NCI-H748 (cell line): Measurements from ENCODE around the gene NPAS2.

Experiments used
- DNase-seq: peaks from one replicate; lab custom pipeline; 2025; ENCODE audit not compliant: unreplicated experiment; lab: John Stamatoyannopoulos, UW

The NPAS2 gene

GRCh38 chr2:100938031-100939026 is 118.4 kb downstream of the NPAS2 start:
- DNase-seq = no peak

- no peak for DNase-seq
These were observed 119.5 kb downstream of the NPAS2 start for GRCh38 chr2:100939445-100939844.

GRCh38 chr2:100940240-100940639 is 120.3 kb downstream of the NPAS2 start:
- no peak for DNase-seq

- no peak for DNase-seq
These were observed 121.1 kb downstream of the NPAS2 start for GRCh38 chr2:100940766-100941645.

- no peak for DNase-seq
These were observed 121.8 kb downstream of the NPAS2 start for GRCh38 chr2:100941646-100942240.

GRCh38 chr2:100944617-100945432 is 124.9 kb downstream of the NPAS2 start:
- DNase-seq = no peak

GRCh38 chr2:100945433-100945740 is 125.4 kb downstream of the NPAS2 start:
- no peak for DNase-seq

- DNase-seq = no peak
These were observed 126.1 kb downstream of the NPAS2 start for GRCh38 chr2:100945930-100946607.

GRCh38 chr2:100948942-100949811 is 129.2 kb downstream of the NPAS2 start:
- DNase-seq = no peak

- no peak for DNase-seq
These were observed 132.6 kb downstream of the NPAS2 start for GRCh38 chr2:100952512-100952911.

GRCh38 chr2:100953406-100954043 is 133.6 kb downstream of the NPAS2 start:
- DNase-seq = no peak

GRCh38 chr2:100954044-100954420 is 134.1 kb downstream of the NPAS2 start:
- DNase-seq = no peak

- no peak for DNase-seq
These were observed 135.3 kb downstream of the NPAS2 start for GRCh38 chr2:100955226-100955625.

- DNase-seq = no peak
These were observed 136.1 kb downstream of the NPAS2 start for GRCh38 chr2:100956081-100956480.

- no peak for DNase-seq
These were observed 138.2 kb downstream of the NPAS2 start for GRCh38 chr2:100957996-100958653.

GRCh38 chr2:100959225-100959880 is 139.4 kb downstream of the NPAS2 start:
- DNase-seq = no peak

- DNase-seq = no peak
These were observed 140.7 kb downstream of the NPAS2 start for GRCh38 chr2:100960688-100961087.
